CD4-positive, alpha-beta memory T cell (primary cell): ENCODE measurements around the gene CEP63. TPM values are rescaled to one million over a fixed set of nuclear protein-coding genes. Genes with fewer than 3 reads are reported as not detected.
A peak's percentile ranks its signal among the peaks of the same experiment; 100 is the strongest.

Experiments
- CTCF ChIA-PET: fragments of 350-600 bp; sonication (Branson Sonifier 250); formaldehyde crosslinking; loops from one replicate; lab custom pipeline; 2021; ENCODE audit warnings: inconsistent platforms; ENCODE audit not compliant: partially characterized antibody; lab: Charles Lee
- POLR2A ChIA-PET: fragments of 350-600 bp; sonication (Branson Sonifier 250); formaldehyde crosslinking; loops from one replicate; lab custom pipeline; 2021; ENCODE audit not compliant: partially characterized antibody; lab: Charles Lee
- DNase-seq, 5 donors: peaks; one replicate each; pipeline versions ENCODE4 v3.0.0 to v3.0.0-alpha.2; 2020 to 2022; ENCODE audit warnings: mixed read lengths in 1 of 5
- H3K27ac ChIP-seq: one replicate; pipeline ENCODE4 v1.7.0; 2013; ENCODE audit warnings: low read depth, low read length
- H3K27me3 ChIP-seq: 2 replicates; pipeline ENCODE4 v1.7.0; 2013; ENCODE audit warnings: mild to moderate bottlenecking, low read length, moderate library complexity; ENCODE audit not compliant: insufficient read depth
- H3K36me3 ChIP-seq: 2 replicates; pipeline ENCODE4 v1.7.0; 2013; ENCODE audit warnings: mild to moderate bottlenecking, low read length, moderate library complexity; ENCODE audit not compliant: insufficient read depth
- H3K4me1 ChIP-seq: 2 replicates; pipeline ENCODE4 v1.7.0; 2013; ENCODE audit warnings: mild to moderate bottlenecking, low read length, moderate library complexity; ENCODE audit not compliant: insufficient read depth
- H3K4me3 ChIP-seq, 2 donors: one replicate each; pipeline ENCODE4 v1.7.0; 2013; ENCODE audit warnings: low read length in 2 of 2, mild to moderate bottlenecking in 1 of 2
- H3K9me3 ChIP-seq, 2 donors: one replicate each; pipeline ENCODE4 v1.7.0; 2013; ENCODE audit warnings: low read length in 2 of 2, control low read depth in 1 of 2; ENCODE audit not compliant: control insufficient read depth in 1 of 2
- H3K27ac Mint-ChIP-seq, 7 donors: one replicate each; pipeline ENCODE4 v1.8.0; 2020 to 2021; ENCODE audit warnings: mixed read lengths in 7 of 7, mild to moderate bottlenecking in 6 of 7, inconsistent platforms in 3 of 7, moderate library complexity in 3 of 7
- H3K27me3 Mint-ChIP-seq, 2 donors: one replicate each; pipeline ENCODE4 v1.8.0; 2020 to 2021; ENCODE audit warnings: mixed read lengths in 2 of 2
- H3K36me3 Mint-ChIP-seq, 2 donors: one replicate each; pipeline ENCODE4 v1.8.0; 2020 to 2021; ENCODE audit warnings: mixed read lengths in 2 of 2, inconsistent platforms in 1 of 2, mild to moderate bottlenecking in 1 of 2
- H3K4me1 Mint-ChIP-seq, 4 donors: one replicate each; pipeline ENCODE4 v1.8.0; 2020 to 2021; ENCODE audit warnings: mixed read lengths in 4 of 4, mild to moderate bottlenecking in 1 of 4
- H3K4me3 Mint-ChIP-seq, 8 donors: one replicate each; pipeline ENCODE4 v1.8.0; 2020 to 2021; ENCODE audit warnings: mixed read lengths in 8 of 8, mild to moderate bottlenecking in 7 of 8, moderate library complexity in 6 of 8, inconsistent platforms in 3 of 8
- H3K9me3 Mint-ChIP-seq, 8 donors: one replicate each; pipeline ENCODE4 v1.8.0; 2020 to 2021; ENCODE audit warnings: mixed read lengths in 8 of 8, mild to moderate bottlenecking in 5 of 8, inconsistent platforms in 3 of 8, moderate library complexity in 1 of 8
- intact Hi-C: fragments of 100-400 bp; cut with micrococcal nuclease; formaldehyde crosslinking; loops from one replicate; pipeline ENCODE4 v1.15.1; 2023
- polyA plus RNA-seq, 2 donors: library from polyadenylated mRNA; unstranded; fragments of 300-500 nt; fragmentation: Illumina TruSeq; gene quantifications; one replicate each; pipeline ENCODE4 v1.2.3, GENCODE V29; 2021
- total RNA-seq, 2 experiments: library from RNA; stranded (reverse); gene quantifications; one replicate each; pipeline ENCODE4 v1.2.3, GENCODE V29; 2021

CEP63 gene
- total and polyA plus RNA-seq, 4 experiments from 2014 or later = 12.8 to 40.1 (median 25.6) TPM

- ChIA-PET POLR2A (no interaction called here), CTCF (interaction anchor here (1.1 kb wide), 1 partner anchor 83 kb away, joined by 3 read pairs; no protein-coding TSS in a partner anchor)
- H3K4me1 ChIP-seq = no peaks in the 10 kb centered on the region
- no peaks in the 10 kb centered on the region for H3K27me3 ChIP-seq
- peaks cover 0 to 5% of the 10 kb centered on the region in 2 donors for H3K36me3 Mint-ChIP-seq
- H3K4me3 Mint-ChIP-seq = no peak overlapping the region
- no peak overlapping the region for H3K4me3 ChIP-seq
- intact Hi-C loops = no loop called here
- no peaks in the 10 kb centered on the region for H3K36me3 ChIP-seq
- peaks cover 4 to 19% of the 10 kb centered on the region in 2 donors for H3K27me3 Mint-ChIP-seq
- H3K4me1 Mint-ChIP-seq = no peaks in the 10 kb centered on the region
- no peak overlapping the region for H3K27ac ChIP-seq
- no peak for DNase-seq
- H3K27ac Mint-ChIP-seq = no peak overlapping the region
- peaks cover 0 to 7% of the 10 kb centered on the region in 2 donors for H3K9me3 ChIP-seq
- H3K9me3 Mint-ChIP-seq = peaks cover 0 to 23% (median 16%) of the 10 kb centered on the region in 8 donors
Observed at GRCh38 chr3:134446800-134447199, 39.1 kb upstream of the CEP63 start.

- ChIA-PET POLR2A (no interaction called here), CTCF (interaction anchor here (2.8 kb wide), 1 partner anchor 139 kb away, joined by 11 read pairs; no protein-coding TSS in a partner anchor)
- Mint-ChIP-seq H3K4me1 (no peaks in the 10 kb centered on the region), H3K9me3 (peaks cover 0 to 23% (median 16%) of the 10 kb centered on the region in 8 donors), H3K36me3 (peaks cover 0 to 5% of the 10 kb centered on the region in 2 donors), H3K4me3 (no peak overlapping the region), H3K27ac (no peak overlapping the region), H3K27me3 (peaks cover 4 to 14% of the 10 kb centered on the region in 2 donors)
- Histone ChIP-seq H3K9me3 (peaks cover 0 to 7% of the 10 kb centered on the region in 2 donors), H3K27me3 (no peaks in the 10 kb centered on the region), H3K4me1 (no peaks in the 10 kb centered on the region), H3K27ac (no peak overlapping the region), H3K4me3 (no peak overlapping the region), H3K36me3 (no peaks in the 10 kb centered on the region)
- intact Hi-C loops = no loop called here
- DNase-seq = no peak
Observed at GRCh38 chr3:134447351-134447750, 38.5 kb upstream of the CEP63 start.

GRCh38 chr3:134448664-134449063 lies 37.2 kb upstream of the CEP63 start:
- H3K4me3 Mint-ChIP-seq = no peak overlapping the region
- ChIA-PET POLR2A (no interaction called here), CTCF (interaction anchor here (0.9 to 2.8 kb wide), 4 partner anchors 90 to 252 kb away, joined by 3 to 11 read pairs (median 4); no protein-coding TSS in a partner anchor)
- H3K9me3 ChIP-seq = peaks cover 0 to 7% of the 10 kb centered on the region in 2 donors
- H3K27me3 ChIP-seq = no peaks in the 10 kb centered on the region
- no peaks in the 10 kb centered on the region for H3K4me1 Mint-ChIP-seq
- intact Hi-C loops = no loop called here
- no peak overlapping the region for H3K27ac ChIP-seq
- no peak overlapping the region for H3K4me3 ChIP-seq
- no peak overlapping the region for H3K27ac Mint-ChIP-seq
- H3K27me3 Mint-ChIP-seq = peaks cover 4 to 18% of the 10 kb centered on the region in 2 donors
- H3K36me3 ChIP-seq = no peaks in the 10 kb centered on the region
- peaks cover 0 to 23% (median 16%) of the 10 kb centered on the region in 8 donors for H3K9me3 Mint-ChIP-seq
- no peaks in the 10 kb centered on the region for H3K4me1 ChIP-seq
- H3K36me3 Mint-ChIP-seq = peaks cover 0 to 5% of the 10 kb centered on the region in 2 donors
- DNase-seq = no peak

- Mint-ChIP-seq H3K4me1 (no peaks in the 10 kb centered on the region), H3K27me3 (peaks cover 4 to 19% of the 10 kb centered on the region in 2 donors), H3K36me3 (peaks cover 0 to 5% of the 10 kb centered on the region in 2 donors), H3K4me3 (no peak overlapping the region), H3K9me3 (peaks cover 0 to 23% (median 15%) of the 10 kb centered on the region in 8 donors), H3K27ac (no peak overlapping the region)
- H3K36me3 ChIP-seq = no peaks in the 10 kb centered on the region
- H3K4me3 ChIP-seq = no peak overlapping the region
- intact Hi-C loops = no loop called here
- H3K27me3 ChIP-seq = no peaks in the 10 kb centered on the region
- POLR2A ChIA-PET = no interaction called here
- H3K4me1 ChIP-seq = no peaks in the 10 kb centered on the region
- CTCF ChIA-PET = interaction anchor here (1.4 to 2.8 kb wide), 3 partner anchors 91 to 141 kb away, joined by 3 to 11 read pairs (median 4); no protein-coding TSS in a partner anchor
- peaks cover 0 to 7% of the 10 kb centered on the region in 2 donors for H3K9me3 ChIP-seq
- no peak overlapping the region for H3K27ac ChIP-seq
- no peak for DNase-seq
Observed at GRCh38 chr3:134449277-134449676, 36.6 kb upstream of the CEP63 start.

GRCh38 chr3:134449951-134450350 lies 35.9 kb upstream of the CEP63 start:
- H3K9me3 ChIP-seq = peaks cover 0 to 7% of the 10 kb centered on the region in 2 donors
- no peaks in the 10 kb centered on the region for H3K27me3 ChIP-seq
- no peaks in the 10 kb centered on the region for H3K36me3 ChIP-seq
- intact Hi-C loops = no loop called here
- H3K4me1 ChIP-seq = no peaks in the 10 kb centered on the region
- H3K4me1 Mint-ChIP-seq = no peaks in the 10 kb centered on the region
- peaks cover 0 to 18% (median 10%) of the 10 kb centered on the region in 8 donors for H3K9me3 Mint-ChIP-seq
- DNase-seq = no peak
- H3K27ac ChIP-seq = no peak overlapping the region
- H3K4me3 ChIP-seq = no peak overlapping the region
- no peak overlapping the region for H3K4me3 Mint-ChIP-seq
- H3K36me3 Mint-ChIP-seq = peaks cover 0 to 5% of the 10 kb centered on the region in 2 donors
- ChIA-PET POLR2A (no interaction called here), CTCF (interaction anchor here (1.4 to 2.8 kb wide), 3 partner anchors 91 to 142 kb away, joined by 3 to 11 read pairs (median 4); no protein-coding TSS in a partner anchor)
- H3K27ac Mint-ChIP-seq = no peak overlapping the region
- H3K27me3 Mint-ChIP-seq = peaks cover under 1 to 19% of the 10 kb centered on the region in 2 donors

GRCh38 chr3:134453631-134454030 lies 32.2 kb upstream of the CEP63 start:
- Mint-ChIP-seq H3K4me1 (no peaks in the 10 kb centered on the region), H3K27ac (no peak overlapping the region), H3K4me3 (no peak overlapping the region), H3K27me3 (peaks cover 13 to 23% of the 10 kb centered on the region in 2 donors), H3K36me3 (no peaks in the 10 kb centered on the region), H3K9me3 (peaks cover 0 to 2% (median 0%) of the 10 kb centered on the region in 8 donors)
- ChIA-PET POLR2A (no interaction called here), CTCF (no interaction called here)
- no peaks in the 10 kb centered on the region for H3K36me3 ChIP-seq
- no peaks in the 10 kb centered on the region for H3K4me1 ChIP-seq
- no peaks in the 10 kb centered on the region for H3K27me3 ChIP-seq
- no peak overlapping the region for H3K27ac ChIP-seq
- intact Hi-C loops = no loop called here
- no peak overlapping the region for H3K4me3 ChIP-seq
- no peak for DNase-seq
- no peaks in the 10 kb centered on the region for H3K9me3 ChIP-seq

- Mint-ChIP-seq H3K36me3 (no peaks in the 10 kb centered on the region), H3K4me1 (no peaks in the 10 kb centered on the region), H3K27ac (peak overlapping the region in 1 of 7 donors; percentile 44), H3K9me3 (peaks cover 0 to 2% (median 0%) of the 10 kb centered on the region in 8 donors), H3K27me3 (peaks cover 17 to 33% of the 10 kb centered on the region in 2 donors), H3K4me3 (no peak overlapping the region)
- ChIA-PET CTCF (interaction anchor here (1.1 kb wide), 1 partner anchor 250 kb away, joined by 4 read pairs; no protein-coding TSS in a partner anchor), POLR2A (no interaction called here)
- H3K4me1 ChIP-seq = no peaks in the 10 kb centered on the region
- H3K36me3 ChIP-seq = no peaks in the 10 kb centered on the region
- H3K9me3 ChIP-seq = no peaks in the 10 kb centered on the region
- no peak overlapping the region for H3K27ac ChIP-seq
- no peak overlapping the region for H3K4me3 ChIP-seq
- intact Hi-C loops = no loop called here
- DNase-seq = no peak
- no peaks in the 10 kb centered on the region for H3K27me3 ChIP-seq
Observed at GRCh38 chr3:134457376-134458074, 28.3 kb upstream of the CEP63 start.
